SU-DHL-6 (cell line): ENCODE data around the gene KPTN.

Experiments used
- H2AFZ ChIP-seq: fragments of 200-600 bp; sonication (generic); 2 replicates; pipeline ENCODE4 v1.6.1; 2014; ENCODE audit warnings: low read depth, mild to moderate bottlenecking, moderate library complexity, mixed read lengths, antibody characterized with exemption, low read length; ENCODE audit not compliant: severe bottlenecking
- H3F3A ChIP-seq: fragments of 200-600 bp; shearing (Covaris generic); 2 replicates; pipeline ENCODE4 v1.6.0; 2016; ENCODE audit warnings: antibody characterized with exemption, mild to moderate bottlenecking; ENCODE audit not compliant: insufficient read depth
- H3K27ac ChIP-seq: fragments of 200-600 bp; sonication (generic); 2 replicates; pipeline ENCODE4 v1.5.1; 2016; ENCODE audit warnings: low read depth, mild to moderate bottlenecking, low read length, moderate library complexity, mixed read lengths
- H3K27me3 ChIP-seq: fragments of 200-600 bp; sonication (generic), shearing (Covaris generic); 2 replicates; pipeline ENCODE4 v1.6.0; 2014; ENCODE audit warnings: mild to moderate bottlenecking, low read length
- H3K36me3 ChIP-seq: fragments of 200-600 bp; sonication (generic); 2 replicates; pipeline ENCODE4 v1.6.1; 2014; ENCODE audit warnings: mild to moderate bottlenecking, low read length, mixed read lengths
- H3K4me2 ChIP-seq: fragments of 300-600, 200-600 bp; shearing (Covaris generic), sonication (generic); 2 replicates; pipeline ENCODE4 v1.6.0; 2014; ENCODE audit warnings: low read length, low read depth, mild to moderate bottlenecking; ENCODE audit not compliant: poor library complexity, severe bottlenecking
- H3K4me3 ChIP-seq: fragments of 200-600 bp; sonication (generic); 2 replicates; pipeline ENCODE4 v1.5.1; 2014; ENCODE audit warnings: antibody characterized with exemption, low read length, mild to moderate bottlenecking, mixed read lengths; ENCODE audit not compliant: insufficient read depth, poor library complexity, severe bottlenecking
- H3K79me2 ChIP-seq: fragments of 200-600 bp; sonication (generic); 2 replicates; pipeline ENCODE4 v1.6.1; 2014; ENCODE audit warnings: mild to moderate bottlenecking, low read length, moderate library complexity; ENCODE audit not compliant: insufficient read depth
- H3K9ac ChIP-seq: fragments of 200-600 bp; sonication (generic); 2 replicates; pipeline ENCODE4 v1.7.0; 2014; ENCODE audit warnings: mild to moderate bottlenecking, low read length
- H3K9me2 ChIP-seq: fragments of 200-600 bp; sonication (generic); replicated peaks from 2 replicates; pipeline ENCODE4 v1.6.1; 2014; ENCODE audit warnings: low read length; ENCODE audit not compliant: insufficient read depth
- H3K9me3 ChIP-seq: fragments of 200-600 bp; sonication (generic); 2 replicates; pipeline ENCODE4 v1.6.1; 2014; ENCODE audit warnings: low read length, mixed read lengths; ENCODE audit not compliant: insufficient read depth
- H4K20me1 ChIP-seq: fragments of 200-600 bp; sonication (generic); 2 replicates; pipeline ENCODE4 v1.6.1; 2014; ENCODE audit warnings: low read depth, mild to moderate bottlenecking, antibody characterized with exemption, low read length, moderate library complexity, mixed read lengths
- EZH2phosphoT487 ChIP-seq: fragments of 200-600 bp; sonication (generic), shearing (Covaris generic); conservative IDR thresholded peaks from 2 replicates; pipeline ENCODE4 v1.6.1; 2018; ENCODE audit warnings: mild to moderate bottlenecking, antibody characterized with exemption, low read length, moderate library complexity, mixed read lengths
- TF ChIP-seq, protein P1 (sequence below): fragments of 200-600 bp; sonication (generic); IDR thresholded peaks from one replicate; pipeline ENCODE4 v1.5.1; 2017; ENCODE audit warnings: antibody characterized with exemption, mild to moderate bottlenecking, low read length, moderate library complexity; ENCODE audit not compliant: insufficient read depth, poor library complexity, severe bottlenecking

The KPTN gene

GRCh38 chr19:47508721-47509120 lies 24.7 kb upstream of the KPTN start:
- Histone ChIP-seq H3K79me2 (peaks cover 67% of the 10 kb centered on the region), H3K9ac (no peak overlapping the region), H4K20me1 (no peaks in the 10 kb centered on the region), H3K27ac (no peak overlapping the region), H3K4me2 (no peak overlapping the region), H3K36me3 (no peaks in the 10 kb centered on the region), H2AFZ (no peak overlapping the region), H3K9me2 (no peaks in the 10 kb centered on the region), H3K27me3 (no peaks in the 10 kb centered on the region), H3F3A (no peaks in the 10 kb centered on the region), H3K9me3 (no peaks in the 10 kb centered on the region), H3K4me3 (no peak overlapping the region)
- no peak for TF ChIP-seq EZH2phosphoT487
- TF ChIP-seq, protein P1, sequence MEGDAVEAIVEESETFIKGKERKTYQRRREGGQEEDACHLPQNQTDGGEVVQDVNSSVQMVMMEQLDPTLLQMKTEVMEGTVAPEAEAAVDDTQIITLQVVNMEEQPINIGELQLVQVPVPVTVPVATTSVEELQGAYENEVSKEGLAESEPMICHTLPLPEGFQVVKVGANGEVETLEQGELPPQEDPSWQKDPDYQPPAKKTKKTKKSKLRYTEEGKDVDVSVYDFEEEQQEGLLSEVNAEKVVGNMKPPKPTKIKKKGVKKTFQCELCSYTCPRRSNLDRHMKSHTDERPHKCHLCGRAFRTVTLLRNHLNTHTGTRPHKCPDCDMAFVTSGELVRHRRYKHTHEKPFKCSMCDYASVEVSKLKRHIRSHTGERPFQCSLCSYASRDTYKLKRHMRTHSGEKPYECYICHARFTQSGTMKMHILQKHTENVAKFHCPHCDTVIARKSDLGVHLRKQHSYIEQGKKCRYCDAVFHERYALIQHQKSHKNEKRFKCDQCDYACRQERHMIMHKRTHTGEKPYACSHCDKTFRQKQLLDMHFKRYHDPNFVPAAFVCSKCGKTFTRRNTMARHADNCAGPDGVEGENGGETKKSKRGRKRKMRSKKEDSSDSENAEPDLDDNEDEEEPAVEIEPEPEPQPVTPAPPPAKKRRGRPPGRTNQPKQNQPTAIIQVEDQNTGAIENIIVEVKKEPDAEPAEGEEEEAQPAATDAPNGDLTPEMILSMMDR, result no peak

- H3K9me3 ChIP-seq, result no peaks in the 10 kb centered on the region
- H3K36me3 ChIP-seq, result no peaks in the 10 kb centered on the region
- TF ChIP-seq EZH2phosphoT487, result no peak
- TF ChIP-seq, protein P1, result no peak
- peaks cover 60% of the 10 kb centered on the region for H3K79me2 ChIP-seq
- H3K4me3 ChIP-seq, result no peak overlapping the region
- no peak overlapping the region for H3K9ac ChIP-seq
- no peaks in the 10 kb centered on the region for H3K9me2 ChIP-seq
- H4K20me1 ChIP-seq, result no peaks in the 10 kb centered on the region
- H2AFZ ChIP-seq, result no peak overlapping the region
- H3F3A ChIP-seq, result no peaks in the 10 kb centered on the region
- no peaks in the 10 kb centered on the region for H3K27me3 ChIP-seq
- no peak overlapping the region for H3K27ac ChIP-seq
- no peak overlapping the region for H3K4me2 ChIP-seq
These were observed 24.0 kb upstream of the KPTN start for GRCh38 chr19:47507924-47508553.

DNA sequence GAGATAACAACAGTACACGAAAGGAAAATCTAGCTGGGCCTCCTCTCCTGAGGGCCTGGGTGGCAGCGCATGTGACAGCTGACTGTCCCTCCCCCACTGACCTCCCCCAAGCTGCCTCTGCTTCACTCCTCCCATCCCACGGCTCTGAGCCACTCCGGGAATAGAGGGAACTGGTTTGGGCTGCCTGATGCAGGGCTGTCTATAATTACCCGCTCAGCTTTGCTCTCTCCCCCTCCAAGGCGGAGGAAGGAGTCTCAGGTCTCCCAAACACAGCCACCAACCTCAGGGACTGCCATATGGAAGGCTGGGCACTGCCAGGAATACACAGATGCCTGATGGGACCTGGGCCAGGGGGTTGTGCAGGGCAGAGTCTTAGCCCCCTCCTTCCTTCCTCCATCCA lies 23.0 kb upstream of the KPTN start:
- Histone ChIP-seq H3K27me3 (no peaks in the 10 kb centered on the region), H3K27ac (no peak overlapping the region), H3K9me2 (no peaks in the 10 kb centered on the region), H3K79me2 (peaks cover 50% of the 10 kb centered on the region; the same call in 1 of the 2 replicates), H3K4me2 (no peak overlapping the region), H3K9ac (no peak overlapping the region), H3K9me3 (no peaks in the 10 kb centered on the region), H4K20me1 (no peaks in the 10 kb centered on the region), H3K36me3 (no peaks in the 10 kb centered on the region), H3F3A (no peaks in the 10 kb centered on the region), H2AFZ (no peak overlapping the region), H3K4me3 (no peak overlapping the region)
- no peak for TF ChIP-seq EZH2phosphoT487
- TF ChIP-seq, protein P1, result no peak
